KOPT-K1 (cell line): ENCODE measurements around the gene SFPQ.
"Not testable (repeated sequence)": the region's sequence is repeated elsewhere in the genome, so short reads cannot be mapped to it uniquely, and the experiment has no call there.

Experiments used
- H3K27ac ChIP-seq: fragments of 200-600 bp; sonication (generic); 2 replicates; pipeline ENCODE4 v1.5.1; 2016; ENCODE audit warnings: antibody characterized with exemption, mild to moderate bottlenecking, low read depth, low read length; ENCODE audit not compliant: poor library complexity, severe bottlenecking
- H3K36me3 ChIP-seq: fragments of 200-600 bp; sonication (generic); 2 replicates; pipeline ENCODE4 v1.5.1; 2017; ENCODE audit warnings: antibody characterized with exemption, mild to moderate bottlenecking, low read length, moderate library complexity; ENCODE audit not compliant: insufficient read depth
- H3K9me3 ChIP-seq: fragments of 200-600 bp; sonication (generic); 2 replicates; pipeline ENCODE4 v1.5.1; 2017; ENCODE audit warnings: antibody characterized with exemption, low read length, mild to moderate bottlenecking; ENCODE audit not compliant: insufficient read depth, poor library complexity, severe bottlenecking

Gene SFPQ

GRCh38 chr1:35177237-35177786 is 15.6 kb downstream of the SFPQ start:
- peaks cover 80% of the 10 kb centered on the region for H3K36me3 ChIP-seq
- H3K27ac ChIP-seq = no peak overlapping the region
- no peaks in the 10 kb centered on the region for H3K9me3 ChIP-seq

- H3K27ac ChIP-seq = no peak overlapping the region
- H3K36me3 ChIP-seq = peaks cover 63% of the 10 kb centered on the region
- H3K9me3 ChIP-seq = no peaks in the 10 kb centered on the region
These were observed 17.3 kb downstream of the SFPQ start for GRCh38 chr1:35175602-35176001.

- Histone ChIP-seq H3K27ac (no peak overlapping the region), H3K36me3 (peaks cover 58% of the 10 kb centered on the region), H3K9me3 (no peaks in the 10 kb centered on the region)
These were observed 17.8 kb downstream of the SFPQ start for GRCh38 chr1:35175098-35175576.

GRCh38 chr1:35173909-35174540 is 18.9 kb downstream of the SFPQ start:
- Histone ChIP-seq H3K27ac (no peak overlapping the region), H3K9me3 (no peaks in the 10 kb centered on the region), H3K36me3 (peaks cover 47% of the 10 kb centered on the region)

DNA sequence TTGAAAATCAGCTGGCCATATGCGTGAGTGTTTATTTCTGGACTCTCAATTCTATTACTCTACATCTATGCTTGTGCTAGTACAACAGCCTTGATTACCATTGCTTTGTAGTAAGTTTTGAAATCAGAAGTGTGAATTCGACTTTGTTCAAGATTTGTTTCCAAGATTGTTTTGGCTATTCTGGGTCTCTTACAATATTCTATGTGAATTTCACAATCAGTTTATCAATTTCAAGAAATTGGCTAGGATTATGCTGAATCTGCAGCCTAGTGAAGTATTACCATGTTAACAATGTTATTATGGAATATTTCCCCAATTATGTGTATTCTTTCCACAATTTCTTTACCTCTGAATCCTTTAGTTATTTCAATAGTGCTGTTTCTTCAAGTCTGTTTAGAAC is 19.5 kb downstream of the SFPQ start:
- Histone ChIP-seq H3K9me3 (no peaks in the 10 kb centered on the region), H3K27ac (no peak overlapping the region), H3K36me3 (peaks cover 42% of the 10 kb centered on the region)

GRCh38 chr1:35172022-35172421 is 20.9 kb downstream of the SFPQ start:
- Histone ChIP-seq H3K9me3 (no peaks in the 10 kb centered on the region), H3K36me3 (peaks cover 27% of the 10 kb centered on the region), H3K27ac (no peak overlapping the region)

DNA sequence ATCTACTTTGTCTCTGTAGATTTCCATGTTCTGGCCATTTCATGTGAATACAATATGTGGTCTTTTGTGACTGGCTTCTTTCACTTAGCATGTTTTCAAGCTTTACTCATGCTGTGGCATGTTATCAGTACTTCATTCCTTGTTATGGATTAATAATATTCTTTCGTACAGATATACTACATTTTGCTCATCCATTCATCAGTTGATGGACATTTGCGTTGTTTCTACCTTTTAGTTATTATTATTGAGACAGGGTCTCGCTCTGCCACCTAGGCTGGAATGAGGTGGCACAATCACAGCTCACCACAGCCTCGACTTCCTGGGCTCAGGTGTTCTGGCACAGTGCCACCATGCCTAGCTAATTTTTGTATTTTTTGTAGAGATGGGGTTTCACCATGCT is 21.4 kb downstream of the SFPQ start:
- Histone ChIP-seq H3K9me3 (no peaks in the 10 kb centered on the region), H3K27ac (no peak overlapping the region)

DNA sequence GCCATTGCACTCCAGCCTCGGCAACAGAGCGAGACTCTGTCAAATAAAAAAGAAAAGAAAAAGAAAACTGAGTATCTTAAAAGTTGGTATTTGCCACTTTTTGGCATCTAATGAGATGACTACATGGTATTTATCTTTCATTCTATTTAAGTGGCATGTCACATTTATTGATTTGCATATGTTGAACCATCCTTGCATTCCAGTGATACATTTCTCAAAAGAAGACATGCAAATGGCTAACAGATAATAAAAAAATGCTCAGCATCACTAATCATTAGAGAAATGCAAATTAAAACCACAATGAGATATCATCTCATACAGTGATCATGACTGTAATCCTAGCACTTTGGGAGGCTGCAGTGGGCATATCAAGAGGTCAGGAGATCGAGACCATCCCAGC is 28.1 kb downstream of the SFPQ start:
- Histone ChIP-seq H3K27ac (no peak overlapping the region), H3K9me3 (peaks cover 19% of the 10 kb centered on the region), H3K36me3 (no peaks in the 10 kb centered on the region)

More for the DNA sequence above, 21.4 kb downstream of the SFPQ start:
- H3K36me3 ChIP-seq = peaks cover 23% of the 10 kb centered on the region

DNA sequence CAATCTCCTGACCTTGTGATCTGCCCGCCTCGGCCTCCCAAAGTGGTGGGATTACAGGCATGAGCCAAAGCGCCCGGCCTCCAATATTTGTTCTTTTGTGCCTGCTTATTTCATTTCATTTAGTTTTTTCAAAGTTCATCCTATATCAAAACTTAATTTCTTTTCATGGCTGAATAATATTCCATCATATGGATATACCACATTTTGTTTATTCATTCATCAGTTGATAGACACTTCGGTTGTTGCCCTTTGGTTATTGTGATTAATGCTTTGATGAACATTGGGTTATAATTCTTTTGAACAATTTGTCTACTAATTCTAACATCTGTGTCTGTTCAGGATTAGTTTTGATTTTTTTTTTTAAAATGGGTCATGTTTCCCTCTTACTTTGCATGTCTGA is 41.7 kb downstream of the SFPQ start:
- Histone ChIP-seq H3K36me3 (no peaks in the 10 kb centered on the region), H3K9me3 (no peaks in the 10 kb centered on the region), H3K27ac (no peak overlapping the region)

- not testable (repeated sequence) for H3K27ac ChIP-seq, H3K9me3 ChIP-seq, H3K36me3 ChIP-seq
These were observed 46.9 kb downstream of the SFPQ start for GRCh38 chr1:35145892-35146549.

DNA sequence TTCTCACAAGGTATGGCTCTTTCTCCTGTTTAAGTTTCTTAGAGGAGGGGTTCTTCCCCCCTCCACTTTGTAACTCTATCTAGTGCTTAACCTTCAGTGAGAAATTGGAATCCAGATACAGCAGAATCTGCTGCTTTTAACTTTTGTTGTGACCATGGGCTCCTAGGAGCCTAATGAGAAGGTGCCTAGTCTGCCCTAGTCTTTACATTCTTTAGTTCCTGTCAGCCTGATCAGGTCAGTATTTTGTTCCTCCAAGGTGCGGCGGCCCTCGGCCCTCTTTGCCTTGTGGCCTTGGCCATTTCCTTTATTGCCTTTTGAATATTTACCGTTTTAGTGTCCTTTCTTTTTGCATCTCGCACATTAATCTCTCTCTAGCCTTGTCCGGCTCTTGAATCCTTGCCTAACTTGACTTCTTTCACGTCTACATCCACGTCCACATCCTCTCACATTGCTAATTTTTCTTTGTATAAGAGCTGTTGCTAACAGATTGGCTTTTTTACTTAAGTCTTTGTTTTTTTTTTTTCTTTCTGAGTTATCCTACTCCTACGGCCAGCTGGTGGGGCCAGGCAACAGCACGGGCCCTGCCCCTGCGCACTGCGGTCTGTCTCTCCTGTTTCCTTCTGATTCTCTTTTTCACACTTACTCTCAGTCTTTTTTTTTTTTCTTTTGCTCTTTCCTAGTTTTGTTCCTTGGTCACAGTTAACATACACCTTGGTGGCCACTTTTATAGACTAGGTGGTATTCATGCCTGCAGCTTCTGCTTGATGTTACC is 49.0 kb downstream of the SFPQ start:
- H3K9me3 ChIP-seq = no peaks in the 10 kb centered on the region
- H3K27ac ChIP-seq = no peak overlapping the region

DNA sequence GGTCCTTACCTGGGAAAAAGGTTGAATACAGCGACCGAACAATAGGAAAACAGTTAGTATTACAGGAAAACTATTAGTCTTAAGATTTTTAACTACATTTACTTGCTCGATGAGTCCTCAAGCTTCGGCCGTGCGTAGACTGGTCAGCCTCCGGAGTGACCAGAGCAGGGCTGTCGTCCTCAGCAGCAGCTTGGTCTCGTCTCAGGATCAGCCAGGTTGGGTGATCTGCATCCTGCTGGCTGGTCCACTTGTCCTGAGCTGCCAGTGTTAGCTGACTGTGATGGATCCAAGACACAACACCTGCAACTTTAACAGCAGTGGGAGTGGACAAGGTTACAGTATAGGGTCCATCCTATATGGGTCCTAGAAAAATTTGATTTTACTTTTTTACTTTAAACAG is 50.2 kb downstream of the SFPQ start:
- H3K9me3 ChIP-seq, H3K27ac ChIP-seq, H3K36me3 ChIP-seq: not testable (repeated sequence)

More for the DNA sequence above, 49.0 kb downstream of the SFPQ start:
- H3K36me3 ChIP-seq = no peaks in the 10 kb centered on the region

GRCh38 chr1:35142294-35142693 is 50.7 kb downstream of the SFPQ start:
- H3K27ac ChIP-seq, H3K36me3 ChIP-seq, H3K9me3 ChIP-seq: not testable (repeated sequence)

GRCh38 chr1:35137590-35137989 is 55.4 kb downstream of the SFPQ start:
- not testable (repeated sequence) for H3K27ac ChIP-seq, H3K36me3 ChIP-seq, H3K9me3 ChIP-seq

- H3K9me3 ChIP-seq = no peaks in the 10 kb centered on the region
- H3K36me3 ChIP-seq = no peaks in the 10 kb centered on the region
- no peak overlapping the region for H3K27ac ChIP-seq
These were observed 56.2 kb downstream of the SFPQ start for GRCh38 chr1:35136780-35137179.
